ENCODE measurements around the gene CST7. TPM values are rescaled to one million over a fixed set of nuclear protein-coding genes. Genes with fewer than 3 reads are reported as not detected.

The CST7 gene
- polyA plus RNA-seq, 1 donor from 2014 or later, result not detected

DNA sequence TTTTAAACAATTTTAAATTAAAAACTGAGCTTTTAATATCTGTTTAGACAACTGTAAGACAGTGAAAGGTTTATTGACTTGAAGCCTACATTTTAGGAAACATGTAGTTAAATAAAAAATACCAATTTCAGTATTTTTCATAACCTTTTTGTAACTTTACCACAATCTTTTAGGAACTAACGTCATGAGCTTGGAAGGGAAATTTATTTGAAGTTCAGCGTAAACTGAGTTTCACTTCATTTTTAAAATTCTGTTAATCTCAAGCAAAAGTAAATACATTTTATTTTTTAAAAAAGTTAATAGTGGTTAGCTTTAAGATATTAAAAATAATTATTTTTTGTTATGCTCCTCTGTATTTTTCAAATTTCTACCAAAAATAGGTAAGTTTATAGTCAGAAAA, 5.5 kb downstream of the CST7 start:
- Histone ChIP-seq H3K36me3 (ENCODE audit: insufficient read depth, low read length) (no peaks in the 10 kb centered on the region), H3K79me2 (replicated peaks; ENCODE audit: insufficient read depth, low read length) (no peaks in the 10 kb centered on the region), H3F3A (ENCODE audit: insufficient read depth, low read length, poor library complexity, severe bottlenecking) (no peaks in the 10 kb centered on the region), H3K9me2 (ENCODE audit: insufficient read depth, low read length) (no peaks in the 10 kb centered on the region), H3K4me3 (ENCODE audit: low read length) (no peak overlapping the region), H3K4me2 (ENCODE audit: low read length) (no peak overlapping the region), H4K20me1 (ENCODE audit: insufficient read depth) (no peaks in the 10 kb centered on the region), H2AFZ (ENCODE audit: low read depth, low read length) (no peak overlapping the region), H3K9me3 (ENCODE audit: low read length) (no peaks in the 10 kb centered on the region), H3K27me3 (ENCODE audit: insufficient read depth, low read depth, low read length) (no peaks in the 10 kb centered on the region), H3K27ac (ENCODE audit: low read length) (no peak overlapping the region), H3K9ac (ENCODE audit: low read length) (no peak overlapping the region)
- TF ChIP-seq MXI1 (conservative IDR thresholded peaks at IDR 0.05; ENCODE audit: poor library complexity, severe bottlenecking) (no peak), RAD21 (conservative IDR thresholded peaks at IDR 0.05) (no peak), POLR2AphosphoS5 (IDR thresholded peaks at IDR 0.05) (no peak), REST (IDR thresholded peaks at IDR 0.05; ENCODE audit: borderline replicate concordance) (no peak), TAF1 (IDR thresholded peaks at IDR 0.05; ENCODE audit: low read depth) (no peak), SMC3 (conservative IDR thresholded peaks at IDR 0.05; ENCODE audit: poor library complexity) (no peak), EP300 (conservative IDR thresholded peaks at IDR 0.05; ENCODE audit: poor library complexity, severe bottlenecking) (no peak), EZH2 (IDR thresholded peaks at IDR 0.05; ENCODE audit: borderline replicate concordance, insufficient read depth, low read length, poor library complexity, severe bottlenecking) (no peak)
- TF ChIP-seq, protein P1, sequence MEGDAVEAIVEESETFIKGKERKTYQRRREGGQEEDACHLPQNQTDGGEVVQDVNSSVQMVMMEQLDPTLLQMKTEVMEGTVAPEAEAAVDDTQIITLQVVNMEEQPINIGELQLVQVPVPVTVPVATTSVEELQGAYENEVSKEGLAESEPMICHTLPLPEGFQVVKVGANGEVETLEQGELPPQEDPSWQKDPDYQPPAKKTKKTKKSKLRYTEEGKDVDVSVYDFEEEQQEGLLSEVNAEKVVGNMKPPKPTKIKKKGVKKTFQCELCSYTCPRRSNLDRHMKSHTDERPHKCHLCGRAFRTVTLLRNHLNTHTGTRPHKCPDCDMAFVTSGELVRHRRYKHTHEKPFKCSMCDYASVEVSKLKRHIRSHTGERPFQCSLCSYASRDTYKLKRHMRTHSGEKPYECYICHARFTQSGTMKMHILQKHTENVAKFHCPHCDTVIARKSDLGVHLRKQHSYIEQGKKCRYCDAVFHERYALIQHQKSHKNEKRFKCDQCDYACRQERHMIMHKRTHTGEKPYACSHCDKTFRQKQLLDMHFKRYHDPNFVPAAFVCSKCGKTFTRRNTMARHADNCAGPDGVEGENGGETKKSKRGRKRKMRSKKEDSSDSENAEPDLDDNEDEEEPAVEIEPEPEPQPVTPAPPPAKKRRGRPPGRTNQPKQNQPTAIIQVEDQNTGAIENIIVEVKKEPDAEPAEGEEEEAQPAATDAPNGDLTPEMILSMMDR (IDR thresholded peaks at IDR 0.05; ENCODE audit: poor library complexity, severe bottlenecking), result no peak

- H3K4me2 ChIP-seq (ENCODE audit: low read length), result no peak overlapping the region
- no peak overlapping the region for H3K27ac ChIP-seq (ENCODE audit: low read length)
- H3K9me2 ChIP-seq (ENCODE audit: insufficient read depth, low read length), result no peaks in the 10 kb centered on the region
- no peaks in the 10 kb centered on the region for H3K9me3 ChIP-seq (ENCODE audit: low read length)
- H3K9ac ChIP-seq (ENCODE audit: low read length), result no peak overlapping the region
- no peaks in the 10 kb centered on the region for H3K27me3 ChIP-seq (ENCODE audit: insufficient read depth, low read depth, low read length)
- H2AFZ ChIP-seq (ENCODE audit: low read depth, low read length), result no peak overlapping the region
- TF ChIP-seq TAF1 (IDR thresholded peaks at IDR 0.05; ENCODE audit: low read depth) (no peak), EZH2 (IDR thresholded peaks at IDR 0.05; ENCODE audit: borderline replicate concordance, insufficient read depth, low read length, poor library complexity, severe bottlenecking) (no peak), SMC3 (conservative IDR thresholded peaks at IDR 0.05; ENCODE audit: poor library complexity) (no peak), RAD21 (conservative IDR thresholded peaks at IDR 0.05) (no peak), REST (IDR thresholded peaks at IDR 0.05; ENCODE audit: borderline replicate concordance) (no peak), EP300 (conservative IDR thresholded peaks at IDR 0.05; ENCODE audit: poor library complexity, severe bottlenecking) (no peak)
- TF ChIP-seq, protein P1 (IDR thresholded peaks at IDR 0.05; ENCODE audit: poor library complexity, severe bottlenecking), result no peak
- H4K20me1 ChIP-seq (ENCODE audit: insufficient read depth), result no peaks in the 10 kb centered on the region
- H3F3A ChIP-seq (ENCODE audit: insufficient read depth, low read length, poor library complexity, severe bottlenecking), result no peaks in the 10 kb centered on the region
- no peak overlapping the region for H3K4me3 ChIP-seq (ENCODE audit: low read length)
- H3K79me2 ChIP-seq (replicated peaks; ENCODE audit: insufficient read depth, low read length), result no peaks in the 10 kb centered on the region
- H3K36me3 ChIP-seq (ENCODE audit: insufficient read depth, low read length), result no peaks in the 10 kb centered on the region
Measured at GRCh38 chr20:24955045-24955444, 6.0 kb downstream of the CST7 start.
